GM23338 (cell line): ENCODE data around the gene HMG20B. TPM values are rescaled to one million over a fixed set of nuclear protein-coding genes. Genes with fewer than 3 reads are reported as not detected.

ENCODE experiments used
- ATAC-seq: fragments of 200-7000 bp; cut with Tn5 transposase; 3 replicates; pipeline ENCODE4 v1.9.1; 2020
- DNase-seq: peaks from one replicate; pipeline ENCODE4 v3.0.0-alpha.2; 2015; ENCODE audit warnings: low spot score
- H2AFZ ChIP-seq: fragments of 200-600 bp; sonication (generic); 2 replicates; pipeline ENCODE4 v1.8.0; 2016; ENCODE audit warnings: antibody characterized with exemption, mild to moderate bottlenecking, moderate library complexity
- H3F3A ChIP-seq: fragments of 200-600 bp; sonication (generic); replicated peaks from 2 replicates; pipeline ENCODE4 v1.8.0; 2017; ENCODE audit warnings: antibody characterized with exemption, mixed run types, low read depth
- H3K27ac ChIP-seq: fragments of 200-600 bp; sonication (generic); 2 replicates; pipeline ENCODE4 v1.6.1; 2016; ENCODE audit warnings: low read depth
- H3K27me3 ChIP-seq: fragments of 200-600 bp; sonication (generic); 2 replicates; pipeline ENCODE4 v1.8.0; 2016; ENCODE audit warnings: mild to moderate bottlenecking, mixed run types, moderate library complexity; ENCODE audit not compliant: insufficient read depth
- H3K36me3 ChIP-seq: fragments of 200-600 bp; sonication (generic); 2 replicates; pipeline ENCODE4 v1.8.0; 2016; ENCODE audit warnings: mild to moderate bottlenecking; ENCODE audit not compliant: insufficient read depth
- H3K4me1 ChIP-seq: fragments of 200-600 bp; sonication (generic); 2 replicates; pipeline ENCODE4 v1.8.0; 2016; ENCODE audit warnings: mild to moderate bottlenecking, moderate library complexity; ENCODE audit not compliant: insufficient read depth
- H3K4me2 ChIP-seq: fragments of 200-600 bp; sonication (generic); 2 replicates; pipeline ENCODE4 v1.7.1; 2017; ENCODE audit warnings: mixed run types
- H3K4me3 ChIP-seq: fragments of 200-600 bp; sonication (generic); 2 replicates; pipeline ENCODE4 v1.6.1; 2016; ENCODE audit warnings: mixed run types
- H3K79me2 ChIP-seq: fragments of 200-600 bp; sonication (generic); replicated peaks from 2 replicates; pipeline ENCODE4 v1.8.0; 2017; ENCODE audit warnings: mild to moderate bottlenecking; ENCODE audit not compliant: insufficient read depth
- H3K9me2 ChIP-seq: fragments of 200-600 bp; sonication (generic); 2 replicates; pipeline ENCODE4 v1.8.0; 2017; ENCODE audit not compliant: insufficient read depth
- H4K20me1 ChIP-seq: fragments of 200-600 bp; sonication (generic); replicated peaks from 2 replicates; pipeline ENCODE4 v1.8.0; 2017; ENCODE audit warnings: mild to moderate bottlenecking; ENCODE audit not compliant: insufficient read depth
- H3K27ac Mint-ChIP-seq: 2 replicates; pipeline ENCODE4 v1.8.0; 2020; ENCODE audit warnings: inconsistent platforms, mild to moderate bottlenecking, moderate library complexity, mixed read lengths
- H3K27me3 Mint-ChIP-seq: 3 replicates; pipeline ENCODE4 v1.8.0; 2022; ENCODE audit warnings: low read depth, mild to moderate bottlenecking, moderate library complexity, mixed read lengths, inconsistent platforms; ENCODE audit not compliant: insufficient read depth, poor library complexity
- H3K36me3 Mint-ChIP-seq: 3 replicates; pipeline ENCODE4 v1.8.0; 2021; ENCODE audit warnings: low read depth, mild to moderate bottlenecking, inconsistent platforms, moderate library complexity, mixed read lengths
- H3K4me1 Mint-ChIP-seq: 3 replicates; pipeline ENCODE4 v1.8.0; 2020; ENCODE audit warnings: mild to moderate bottlenecking, inconsistent platforms, mixed read lengths
- H3K4me3 Mint-ChIP-seq: 3 replicates; pipeline ENCODE4 v1.8.0; 2021; ENCODE audit warnings: moderate library complexity, mild to moderate bottlenecking, inconsistent platforms, mixed read lengths
- H3K9me3 Mint-ChIP-seq: 3 replicates; pipeline ENCODE4 v1.8.0; 2020; ENCODE audit warnings: moderate library complexity, mild to moderate bottlenecking, inconsistent platforms, mixed read lengths
- CREB1 ChIP-seq: fragments of 250-450 bp; sonication (Bioruptor Pico); IDR thresholded peaks from 2 replicates; pipeline ENCODE4 v1.5.0; 2020; ENCODE audit warnings: low read depth, mild to moderate bottlenecking, moderate library complexity
- EZH2phosphoT487 ChIP-seq: fragments of 200-600 bp; sonication (generic); IDR thresholded peaks from one replicate; pipeline ENCODE4 v1.8.1; 2018; ENCODE audit warnings: antibody characterized with exemption; ENCODE audit not compliant: unreplicated experiment
- ZNF114 ChIP-seq: fragments of 250-450 bp; sonication (Bioruptor Pico); IDR thresholded peaks from 2 replicates; pipeline ENCODE4 v1.5.0; 2020; ENCODE audit warnings: mild to moderate bottlenecking, moderate library complexity
- polyA plus RNA-seq: library from polyadenylated mRNA; unstranded; fragments of >200 nt; fragmentation: Nextera tagmentation; extraction: Ambion mirVana; gene quantifications from 2 replicates; pipeline ENCODE4 v1.2.1, GENCODE V29; 2016
- total RNA-seq: library from RNA; depleted of rRNA; stranded (reverse); fragments of >200 nt; shearing (Covaris generic); gene quantifications from 2 replicates; pipeline ENCODE4 v1.2.3, GENCODE V29; 2014
- TF ChIP-seq, protein P1 (sequence below): fragments of 250-450 bp; sonication (Bioruptor Pico); IDR thresholded peaks from 2 replicates; pipeline ENCODE4 v1.5.0; 2020; ENCODE audit warnings: mild to moderate bottlenecking, moderate library complexity
- TF ChIP-seq, protein P2 (sequence below): IDR thresholded peaks from 2 replicates; pipeline ENCODE4 v1.6.1; 2016; ENCODE audit warnings: antibody characterized with exemption
- TF ChIP-seq, protein P3 (sequence below), 2 experiments: fragments of 200-600 bp in 1 of 2; sonication (generic) in 1 of 2; conservative IDR thresholded peaks; 2 replicates each; pipeline versions ENCODE4 v1.5.1 to v1.6.1; 2016 to 2017; ENCODE audit warnings: antibody characterized with exemption in 2 of 2, low read depth in 2 of 2, mild to moderate bottlenecking in 2 of 2, moderate library complexity in 1 of 2

The HMG20B gene
- total and polyA plus RNA-seq, 2 experiments from 2014 or later: 74.1 to 130 TPM

- TF ChIP-seq, protein P1, sequence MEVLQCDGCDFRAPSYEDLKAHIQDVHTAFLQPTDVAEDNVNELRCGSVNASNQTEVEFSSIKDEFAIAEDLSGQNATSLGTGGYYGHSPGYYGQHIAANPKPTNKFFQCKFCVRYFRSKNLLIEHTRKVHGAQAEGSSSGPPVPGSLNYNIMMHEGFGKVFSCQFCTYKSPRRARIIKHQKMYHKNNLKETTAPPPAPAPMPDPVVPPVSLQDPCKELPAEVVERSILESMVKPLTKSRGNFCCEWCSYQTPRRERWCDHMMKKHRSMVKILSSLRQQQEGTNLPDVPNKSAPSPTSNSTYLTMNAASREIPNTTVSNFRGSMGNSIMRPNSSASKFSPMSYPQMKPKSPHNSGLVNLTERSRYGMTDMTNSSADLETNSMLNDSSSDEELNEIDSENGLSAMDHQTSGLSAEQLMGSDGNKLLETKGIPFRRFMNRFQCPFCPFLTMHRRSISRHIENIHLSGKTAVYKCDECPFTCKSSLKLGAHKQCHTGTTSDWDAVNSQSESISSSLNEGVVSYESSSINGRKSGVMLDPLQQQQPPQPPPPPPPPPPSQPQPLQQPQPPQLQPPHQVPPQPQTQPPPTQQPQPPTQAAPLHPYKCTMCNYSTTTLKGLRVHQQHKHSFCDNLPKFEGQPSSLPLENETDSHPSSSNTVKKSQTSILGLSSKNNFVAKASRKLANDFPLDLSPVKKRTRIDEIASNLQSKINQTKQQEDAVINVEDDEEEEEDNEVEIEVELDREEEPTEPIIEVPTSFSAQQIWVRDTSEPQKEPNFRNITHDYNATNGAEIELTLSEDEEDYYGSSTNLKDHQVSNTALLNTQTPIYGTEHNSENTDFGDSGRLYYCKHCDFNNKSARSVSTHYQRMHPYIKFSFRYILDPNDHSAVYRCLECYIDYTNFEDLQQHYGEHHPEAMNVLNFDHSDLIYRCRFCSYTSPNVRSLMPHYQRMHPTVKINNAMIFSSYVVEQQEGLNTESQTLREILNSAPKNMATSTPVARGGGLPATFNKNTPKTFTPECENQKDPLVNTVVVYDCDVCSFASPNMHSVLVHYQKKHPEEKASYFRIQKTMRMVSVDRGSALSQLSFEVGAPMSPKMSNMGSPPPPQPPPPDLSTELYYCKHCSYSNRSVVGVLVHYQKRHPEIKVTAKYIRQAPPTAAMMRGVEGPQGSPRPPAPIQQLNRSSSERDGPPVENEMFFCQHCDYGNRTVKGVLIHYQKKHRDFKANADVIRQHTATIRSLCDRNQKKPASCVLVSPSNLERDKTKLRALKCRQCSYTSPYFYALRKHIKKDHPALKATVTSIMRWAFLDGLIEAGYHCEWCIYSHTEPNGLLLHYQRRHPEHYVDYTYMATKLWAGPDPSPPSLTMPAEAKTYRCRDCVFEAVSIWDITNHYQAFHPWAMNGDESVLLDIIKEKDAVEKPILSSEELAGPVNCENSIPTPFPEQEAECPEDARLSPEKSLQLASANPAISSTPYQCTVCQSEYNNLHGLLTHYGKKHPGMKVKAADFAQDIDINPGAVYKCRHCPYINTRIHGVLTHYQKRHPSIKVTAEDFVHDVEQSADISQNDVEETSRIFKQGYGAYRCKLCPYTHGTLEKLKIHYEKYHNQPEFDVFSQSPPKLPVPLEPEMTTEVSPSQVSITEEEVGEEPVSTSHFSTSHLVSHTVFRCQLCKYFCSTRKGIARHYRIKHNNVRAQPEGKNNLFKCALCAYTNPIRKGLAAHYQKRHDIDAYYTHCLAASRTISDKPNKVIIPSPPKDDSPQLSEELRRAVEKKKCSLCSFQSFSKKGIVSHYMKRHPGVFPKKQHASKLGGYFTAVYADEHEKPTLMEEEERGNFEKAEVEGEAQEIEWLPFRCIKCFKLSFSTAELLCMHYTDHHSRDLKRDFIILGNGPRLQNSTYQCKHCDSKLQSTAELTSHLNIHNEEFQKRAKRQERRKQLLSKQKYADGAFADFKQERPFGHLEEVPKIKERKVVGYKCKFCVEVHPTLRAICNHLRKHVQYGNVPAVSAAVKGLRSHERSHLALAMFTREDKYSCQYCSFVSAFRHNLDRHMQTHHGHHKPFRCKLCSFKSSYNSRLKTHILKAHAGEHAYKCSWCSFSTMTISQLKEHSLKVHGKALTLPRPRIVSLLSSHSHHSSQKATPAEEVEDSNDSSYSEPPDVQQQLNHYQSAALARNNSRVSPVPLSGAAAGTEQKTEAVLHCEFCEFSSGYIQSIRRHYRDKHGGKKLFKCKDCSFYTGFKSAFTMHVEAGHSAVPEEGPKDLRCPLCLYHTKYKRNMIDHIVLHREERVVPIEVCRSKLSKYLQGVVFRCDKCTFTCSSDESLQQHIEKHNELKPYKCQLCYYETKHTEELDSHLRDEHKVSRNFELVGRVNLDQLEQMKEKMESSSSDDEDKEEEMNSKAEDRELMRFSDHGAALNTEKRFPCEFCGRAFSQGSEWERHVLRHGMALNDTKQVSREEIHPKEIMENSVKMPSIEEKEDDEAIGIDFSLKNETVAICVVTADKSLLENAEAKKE: no peak
- TF ChIP-seq, protein P2, sequence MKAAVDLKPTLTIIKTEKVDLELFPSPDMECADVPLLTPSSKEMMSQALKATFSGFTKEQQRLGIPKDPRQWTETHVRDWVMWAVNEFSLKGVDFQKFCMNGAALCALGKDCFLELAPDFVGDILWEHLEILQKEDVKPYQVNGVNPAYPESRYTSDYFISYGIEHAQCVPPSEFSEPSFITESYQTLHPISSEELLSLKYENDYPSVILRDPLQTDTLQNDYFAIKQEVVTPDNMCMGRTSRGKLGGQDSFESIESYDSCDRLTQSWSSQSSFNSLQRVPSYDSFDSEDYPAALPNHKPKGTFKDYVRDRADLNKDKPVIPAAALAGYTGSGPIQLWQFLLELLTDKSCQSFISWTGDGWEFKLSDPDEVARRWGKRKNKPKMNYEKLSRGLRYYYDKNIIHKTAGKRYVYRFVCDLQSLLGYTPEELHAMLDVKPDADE: no peak
- no peak for TF ChIP-seq ZNF114 (CRISPR knock-in tag)
These were observed 42.4 kb upstream of the HMG20B start (continued) for GRCh38 chr19:3530389-3530788.

DNA sequence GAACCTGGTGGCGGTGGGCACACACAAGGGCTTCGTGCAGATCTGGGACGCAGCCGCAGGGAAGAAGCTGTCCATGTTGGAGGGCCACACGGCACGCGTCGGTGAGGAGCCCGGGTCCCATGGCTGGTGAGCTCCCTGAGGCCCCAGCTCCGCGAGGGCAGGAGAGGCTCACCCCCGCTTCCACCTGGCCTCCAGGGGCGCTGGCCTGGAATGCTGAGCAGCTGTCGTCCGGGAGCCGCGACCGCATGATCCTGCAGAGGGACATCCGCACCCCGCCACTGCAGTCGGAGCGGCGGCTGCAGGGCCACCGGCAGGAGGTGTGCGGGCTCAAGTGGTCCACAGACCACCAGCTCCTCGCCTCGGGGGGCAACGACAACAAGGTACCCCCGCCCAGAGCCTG lies 41.0 kb upstream of the HMG20B start:
- Histone ChIP-seq H3K4me1 (no peaks in the 10 kb centered on the region), H3K27ac (no peak overlapping the region), H3K9me2 (no peaks in the 10 kb centered on the region), H2AFZ (no peak overlapping the region), H3K36me3 (no peaks in the 10 kb centered on the region), H3K79me2 (no peaks in the 10 kb centered on the region), H3F3A (no peaks in the 10 kb centered on the region), H4K20me1 (no peaks in the 10 kb centered on the region), H3K4me2 (no peak overlapping the region), H3K27me3 (no peaks in the 10 kb centered on the region), H3K4me3 (no peak overlapping the region)
- Mint-ChIP-seq H3K27me3 (peaks cover 8% of the 10 kb centered on the region), H3K4me1 (no peaks in the 10 kb centered on the region), H3K27ac (no peak overlapping the region), H3K4me3 (no peak overlapping the region), H3K36me3 (peaks cover 26% of the 10 kb centered on the region), H3K9me3 (no peaks in the 10 kb centered on the region)
- ATAC-seq (peak; percentile 69), DNase-seq (peak; percentile 71)
- TF ChIP-seq CREB1 (no peak), EZH2phosphoT487 (no peak)
- TF ChIP-seq, protein P3, sequence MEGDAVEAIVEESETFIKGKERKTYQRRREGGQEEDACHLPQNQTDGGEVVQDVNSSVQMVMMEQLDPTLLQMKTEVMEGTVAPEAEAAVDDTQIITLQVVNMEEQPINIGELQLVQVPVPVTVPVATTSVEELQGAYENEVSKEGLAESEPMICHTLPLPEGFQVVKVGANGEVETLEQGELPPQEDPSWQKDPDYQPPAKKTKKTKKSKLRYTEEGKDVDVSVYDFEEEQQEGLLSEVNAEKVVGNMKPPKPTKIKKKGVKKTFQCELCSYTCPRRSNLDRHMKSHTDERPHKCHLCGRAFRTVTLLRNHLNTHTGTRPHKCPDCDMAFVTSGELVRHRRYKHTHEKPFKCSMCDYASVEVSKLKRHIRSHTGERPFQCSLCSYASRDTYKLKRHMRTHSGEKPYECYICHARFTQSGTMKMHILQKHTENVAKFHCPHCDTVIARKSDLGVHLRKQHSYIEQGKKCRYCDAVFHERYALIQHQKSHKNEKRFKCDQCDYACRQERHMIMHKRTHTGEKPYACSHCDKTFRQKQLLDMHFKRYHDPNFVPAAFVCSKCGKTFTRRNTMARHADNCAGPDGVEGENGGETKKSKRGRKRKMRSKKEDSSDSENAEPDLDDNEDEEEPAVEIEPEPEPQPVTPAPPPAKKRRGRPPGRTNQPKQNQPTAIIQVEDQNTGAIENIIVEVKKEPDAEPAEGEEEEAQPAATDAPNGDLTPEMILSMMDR (conservative IDR thresholded peaks at IDR 0.05; ENCODE audit: low read depth in 2 of 2): peak in 1 of 2 experiments; percentile 44; a peak in 2 of 4 replicates
